Thyroid gland (tissue), 4 donors: ENCODE results near the gene CLCN5. TPM values are rescaled to one million over a fixed set of nuclear protein-coding genes. Genes with fewer than 3 reads are reported as not detected.

ENCODE experiments used
- DNase-seq, 2 donors: peaks; one replicate each; pipeline ENCODE4 v3.0.0-alpha.2; 2019
- H3K27ac ChIP-seq, 3 donors: fragments of 200-600 bp; sonication (generic); 1 replicate in 2 of 3; 2 replicates in 1 of 3; pipeline ENCODE4 v1.5.1; 2016 to 2019; ENCODE audit warnings: mild to moderate bottlenecking in 1 of 3, moderate library complexity in 1 of 3
- H3K27me3 ChIP-seq: fragments of 200-600 bp; sonication (generic); one replicate; pipeline ENCODE4 v1.5.1; 2019
- H3K36me3 ChIP-seq, 2 donors: fragments of 200-600 bp; sonication (generic); one replicate each; pipeline ENCODE4 v1.5.1; 2016 to 2019
- H3K4me1 ChIP-seq, 2 donors: fragments of 200-600 bp; sonication (generic); one replicate each; pipeline ENCODE4 v1.5.1; 2017 to 2019
- H3K4me3 ChIP-seq, 3 donors: fragments of 200-600 bp; sonication (generic); replicated peaks in 1 of 3; 1 replicate in 2 of 3; 2 replicates in 1 of 3; pipeline ENCODE4 v1.5.1; 2016; ENCODE audit warnings: mild to moderate bottlenecking in 1 of 3
- H3K9me3 ChIP-seq: fragments of 200-600 bp; sonication (generic); one replicate; pipeline ENCODE4 v1.5.1; 2017
- CTCF ChIP-seq, 6 experiments: fragments of 200-600 bp in 3 of 6; fragments of 450-650 bp in 3 of 6; sonication (generic) in 3 of 6; IDR thresholded peaks; one replicate each; pipeline ENCODE4 v1.5.1; 2016 to 2019; ENCODE audit warnings: antibody characterized with exemption in 6 of 6, mild to moderate bottlenecking in 2 of 6, inconsistent platforms in 1 of 6, moderate library complexity in 1 of 6
- POLR2A ChIP-seq, 2 donors: fragments of 450-650 bp; IDR thresholded peaks; one replicate each; pipeline ENCODE4 v1.6.1; 2017; ENCODE audit warnings: antibody characterized with exemption in 2 of 2, mild to moderate bottlenecking in 2 of 2, moderate library complexity in 1 of 2
- WGBS, 2 donors: methylation state at CpG; one replicate each; pipeline ENCODE4 v1.1.5; 2017; 5-methylcytosine and 5-hydroxymethylcytosine counted together
- intact Hi-C: fragments of 100-400 bp; cut with DNase I; formaldehyde crosslinking; loops from one replicate; pipeline ENCODE4 v1.15.1; 2023
- total RNA-seq, 4 donors: library from RNA; depleted of rRNA; stranded (reverse); fragments of >200 nt; gene quantifications; one replicate each; pipeline ENCODE4 v1.2.3, GENCODE V29; 2016

CLCN5 gene
- total RNA-seq, 4 donors from 2014 or later, result 7.3 to 12.6 (median 10.1) TPM

- intact Hi-C loops, result no loop called here
- H3K4me1 ChIP-seq, result no peaks in the 10 kb centered on the region
- H3K27ac ChIP-seq, result no peak overlapping the region
- no peaks in the 10 kb centered on the region for H3K9me3 ChIP-seq
- no peak for DNase-seq
- H3K36me3 ChIP-seq, result no peaks in the 10 kb centered on the region
- WGBS, 2 donors, result 71 to 81% methylated on average over 1 of the region's 1 CpG
- H3K4me3 ChIP-seq, result no peak overlapping the region
- H3K27me3 ChIP-seq, result peaks cover 2% of the 10 kb centered on the region
- TF ChIP-seq CTCF (IDR thresholded peaks at IDR 0.05) (no peak), POLR2A (IDR thresholded peaks at IDR 0.05) (no peak)
Measured at GRCh38 chrX:49960061-49960460, 37.7 kb downstream of the CLCN5 start.

GRCh38 chrX:49970674-49971073, 48.3 kb downstream of the CLCN5 start:
- Histone ChIP-seq H3K36me3 (no peaks in the 10 kb centered on the region), H3K4me1 (no peaks in the 10 kb centered on the region), H3K27ac (no peak overlapping the region), H3K27me3 (no peaks in the 10 kb centered on the region), H3K9me3 (no peaks in the 10 kb centered on the region), H3K4me3 (no peak overlapping the region)
- no peak for DNase-seq
- intact Hi-C loops, result no loop called here
- TF ChIP-seq POLR2A (IDR thresholded peaks at IDR 0.05), result no peak
- no peak for TF ChIP-seq CTCF (IDR thresholded peaks at IDR 0.05)
- WGBS, 2 donors, result 91 to 92% methylated on average over 2 of the region's 2 CpGs

DNA sequence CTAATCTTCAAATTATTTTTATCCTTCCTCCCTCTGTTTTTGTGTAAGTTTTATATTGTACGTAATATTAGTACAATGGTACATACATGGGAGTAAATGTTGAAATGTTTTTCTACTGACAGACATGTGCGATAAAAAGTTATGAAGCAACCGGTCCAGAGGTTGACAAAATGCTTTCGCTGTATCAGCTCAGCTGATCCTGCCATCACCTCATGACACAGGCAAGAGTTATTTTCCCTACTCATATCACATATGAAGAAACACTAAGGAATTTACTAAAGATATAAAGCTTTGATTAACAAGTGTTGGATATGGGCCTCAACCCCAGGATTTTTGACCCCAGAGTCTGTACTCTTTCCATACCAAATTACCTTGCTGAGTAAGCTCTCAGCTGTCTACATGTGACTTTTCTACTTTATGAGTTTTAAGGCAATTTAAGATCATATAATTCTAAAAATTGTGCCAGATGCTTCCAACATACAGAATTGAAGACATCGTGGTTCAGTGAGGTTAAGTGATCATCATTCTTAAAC, 50.0 kb downstream of the CLCN5 start:
- H3K9me3 ChIP-seq, result no peaks in the 10 kb centered on the region
- DNase-seq, result no peak
- H3K36me3 ChIP-seq, result no peaks in the 10 kb centered on the region
- H3K27ac ChIP-seq, result no peak overlapping the region
- no peaks in the 10 kb centered on the region for H3K4me1 ChIP-seq
- WGBS, 2 donors, result 98% methylated on average over 5 of the region's 5 CpGs
- TF ChIP-seq POLR2A (IDR thresholded peaks at IDR 0.05) (no peak), CTCF (IDR thresholded peaks at IDR 0.05) (no peak)
- H3K27me3 ChIP-seq, result no peaks in the 10 kb centered on the region
- no peak overlapping the region for H3K4me3 ChIP-seq
- intact Hi-C loops, result no loop called here

DNA sequence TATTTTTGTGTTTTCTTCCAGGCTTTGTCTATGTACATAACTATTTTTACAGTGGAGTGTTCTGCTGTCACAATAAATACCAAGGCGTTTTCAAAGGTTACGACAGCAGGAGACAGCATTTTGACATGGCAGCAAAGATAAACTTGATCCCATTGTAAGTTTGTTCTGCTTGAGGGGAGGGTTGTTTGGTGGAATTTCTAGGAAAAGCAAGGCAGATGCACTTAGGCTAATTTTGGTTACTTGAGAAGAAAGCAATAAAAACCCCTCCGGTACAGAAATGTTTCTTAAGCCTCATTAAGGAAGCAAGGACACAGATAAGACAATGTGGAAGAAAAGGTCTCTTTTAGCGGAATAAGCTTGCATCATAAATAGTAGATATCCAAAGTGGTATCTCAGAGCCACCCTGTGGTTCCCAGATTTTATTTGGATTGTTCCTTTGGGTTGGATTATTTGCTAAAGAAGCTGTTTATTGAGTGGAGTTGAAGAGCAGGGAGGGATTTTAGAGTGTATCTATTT, 54.3 kb downstream of the CLCN5 start:
- intact Hi-C loops, result no loop called here
- Histone ChIP-seq H3K9me3 (no peaks in the 10 kb centered on the region), H3K4me1 (no peaks in the 10 kb centered on the region), H3K27me3 (no peaks in the 10 kb centered on the region), H3K36me3 (no peaks in the 10 kb centered on the region), H3K4me3 (no peak overlapping the region), H3K27ac (no peak overlapping the region)
- DNase-seq, result no peak
- WGBS, 2 donors, result 84 to 87% methylated on average over 4 of the region's 4 CpGs
- TF ChIP-seq POLR2A (IDR thresholded peaks at IDR 0.05), result no peak
- no peak for TF ChIP-seq CTCF (IDR thresholded peaks at IDR 0.05)

DNA sequence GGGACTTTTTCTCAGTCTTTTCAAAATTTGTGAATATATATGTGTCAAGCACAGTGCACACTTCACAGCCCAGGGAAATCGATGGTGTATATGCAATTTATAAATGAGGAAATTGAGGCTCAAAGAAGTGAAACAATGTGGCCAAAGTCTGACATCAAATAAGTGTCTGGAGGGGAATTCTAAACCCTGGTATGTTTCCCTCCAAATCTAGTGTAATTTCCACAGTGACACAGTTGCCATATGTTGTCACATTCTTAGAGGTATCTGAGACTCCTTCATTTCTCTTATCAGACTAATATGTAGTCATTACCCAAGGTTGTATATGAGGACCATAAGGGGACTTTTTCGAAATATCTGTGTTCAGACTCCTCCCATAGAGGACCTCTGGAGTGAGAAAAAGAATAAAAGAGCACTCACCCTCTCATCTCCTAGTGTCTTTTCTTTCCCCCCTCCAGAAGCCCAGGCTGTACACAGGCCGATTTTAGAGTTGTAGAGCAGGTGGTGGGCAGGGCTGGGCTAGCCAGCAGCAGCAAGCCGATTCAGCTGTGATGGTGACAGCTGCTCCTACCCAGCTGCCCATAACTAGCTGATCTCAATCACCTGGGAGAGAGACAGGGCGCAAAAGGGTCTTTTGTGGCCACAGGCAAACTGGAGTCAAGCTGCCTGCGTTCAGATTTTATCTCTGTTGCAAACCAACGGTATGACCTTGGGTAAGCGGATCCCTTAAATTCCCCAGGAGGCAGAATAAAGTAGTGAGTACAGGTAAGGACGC, 55.1 kb downstream of the CLCN5 start:
- intact Hi-C loops, result no loop called here
- Histone ChIP-seq H3K9me3 (no peaks in the 10 kb centered on the region), H3K4me3 (no peak overlapping the region), H3K27me3 (no peaks in the 10 kb centered on the region), H3K27ac (no peak overlapping the region), H3K4me1 (no peaks in the 10 kb centered on the region), H3K36me3 (no peaks in the 10 kb centered on the region)
- no peak for DNase-seq
- TF ChIP-seq CTCF (IDR thresholded peaks at IDR 0.05) (no peak), POLR2A (IDR thresholded peaks at IDR 0.05) (no peak)
- 73 to 75% methylated on average over 8 to 9 of the region's 9 CpGs for WGBS, 2 donors
